ENCODE measurements around the gene C10orf62. TPM values are rescaled to one million over a fixed set of nuclear protein-coding genes. Genes with fewer than 3 reads are reported as not detected.
A peak's percentile ranks its signal among the peaks of the same experiment; 100 is the strongest.
"Not testable (repeated sequence)": the region's sequence is repeated elsewhere in the genome, so short reads cannot be mapped to it uniquely, and the experiment has no call there.

C10orf62 gene
- total and polyA plus RNA-seq, 9 of the 15 experiments (the other 6 are each of a cell fraction or from before 2014, with no cell fraction given) = not detected

DNA sequence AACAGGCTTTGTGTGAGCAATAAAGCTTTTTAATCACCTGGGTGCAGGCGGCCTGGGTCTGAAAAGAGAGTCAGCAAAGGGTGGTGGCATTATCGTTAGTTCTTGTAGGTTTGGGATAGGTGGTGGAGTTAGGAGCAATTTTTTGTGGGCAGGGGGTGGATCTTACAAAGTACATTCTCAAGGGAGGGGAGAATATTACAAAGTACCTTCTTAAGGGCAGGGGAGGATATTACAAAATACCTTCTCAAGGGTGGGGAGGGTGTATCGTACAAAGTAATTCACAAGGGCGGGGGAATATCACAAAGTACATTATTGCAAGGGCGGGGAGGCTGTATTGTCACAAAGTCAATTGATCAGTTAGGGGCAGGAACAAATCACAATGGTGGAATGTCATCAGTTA lies 27.2 kb upstream of the C10orf62 start:
- H3K27me3 ChIP-seq (ENCODE audit: control insufficient read depth in 2 of 2, insufficient read depth in 2 of 2, low read length in 2 of 2); H3K9ac ChIP-seq (ENCODE audit: insufficient read depth in 1 of 2, low read depth in 2 of 2, low read length in 2 of 2); ATAC-seq; FAIRE-seq; BruUV-seq (replicated peaks); intact Hi-C loops (cut with micrococcal nuclease); H3K36me3 ChIP-seq (ENCODE audit: control insufficient read depth, insufficient read depth, low read length); H3K27ac ChIP-seq (ENCODE audit: extremely low read depth, low read depth, low read length); H3K4me1 ChIP-seq (replicated peaks in 1 of 2; ENCODE audit: control insufficient read depth in 2 of 2, insufficient read depth in 2 of 2, low read length in 2 of 2); in situ Hi-C loops (cut with MboI); H3K9me1 ChIP-seq (ENCODE audit: control insufficient read depth, insufficient read depth, low read length); H3K4me2 ChIP-seq (ENCODE audit: insufficient read depth, low read length); H2AFZ ChIP-seq (ENCODE audit: low read depth, low read length); H3K79me2 ChIP-seq (ENCODE audit: control insufficient read depth, insufficient read depth, low read length); H3K9me3 ChIP-seq (replicated peaks; ENCODE audit: control insufficient read depth, insufficient read depth, low read depth, low read length); H4K20me1 ChIP-seq (replicated peaks; ENCODE audit: control insufficient read depth, insufficient read depth, low read length); POLR2A ChIA-PET; DNase-seq (ENCODE audit: extremely low read depth in 1 of 4, low spot score in 3 of 4); H3K4me3 ChIP-seq; CTCF ChIA-PET (ENCODE audit: low intra/inter-chr PET ratio): not testable (repeated sequence)
- peak; percentile 63; the same call in 1 of the 2 replicates for TF ChIP-seq CBX5 (IDR thresholded peaks at IDR 0.05; ENCODE audit: borderline replicate concordance, low read depth)
- peak in 1 of 2 experiments; percentile 52; a peak in 1 of 3 replicates for TF ChIP-seq CBX3 (IDR thresholded peaks at IDR 0.05; ENCODE audit: borderline replicate concordance in 1 of 2, low read length in 2 of 2)
- peak in 1 of 2 experiments; percentile 33; a peak in 1 of 4 replicates for TF ChIP-seq TRIM24 (IDR thresholded peaks at IDR 0.05)
- TF ChIP-seq, protein P1, sequence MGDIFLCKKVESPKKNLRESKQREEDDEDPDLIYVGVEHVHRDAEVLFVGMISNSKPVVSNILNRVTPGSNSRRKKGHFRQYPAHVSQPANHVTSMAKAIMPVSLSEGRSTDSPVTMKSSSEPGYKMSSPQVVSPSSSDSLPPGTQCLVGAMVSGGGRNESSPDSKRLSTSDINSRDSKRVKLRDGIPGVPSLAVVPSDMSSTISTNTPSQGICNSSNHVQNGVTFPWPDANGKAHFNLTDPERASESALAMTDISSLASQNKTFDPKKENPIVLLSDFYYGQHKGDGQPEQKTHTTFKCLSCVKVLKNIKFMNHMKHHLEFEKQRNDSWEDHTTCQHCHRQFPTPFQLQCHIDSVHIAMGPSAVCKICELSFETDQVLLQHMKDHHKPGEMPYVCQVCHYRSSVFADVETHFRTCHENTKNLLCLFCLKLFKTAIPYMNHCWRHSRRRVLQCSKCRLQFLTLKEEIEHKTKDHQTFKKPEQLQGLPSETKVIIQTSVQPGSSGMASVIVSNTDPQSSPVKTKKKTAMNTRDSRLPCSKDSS (IDR thresholded peaks at IDR 0.05; ENCODE audit: low read depth, partially characterized antibody) = peak; percentile 23
- peak; percentile 99 for TF ChIP-seq ZNF57 (CRISPR knock-in tag; IDR thresholded peaks at IDR 0.05)
- WGBS (ENCODE audit: insufficient coverage, low coverage, missing lambda C conversion rate) = 34% methylated on average over 5 of the region's 5 CpGs

Data from K562 (cell line).